Activated CD4-positive, CD25-positive, alpha-beta regulatory T cell (primary cell): Measurements from ENCODE around the gene IL4I1.

Experiments
- DNase-seq, 4 experiments: peaks; one replicate each; lab custom pipeline; 2025; lab: John Stamatoyannopoulos, UW

IL4I1 gene

GRCh38 chr19:49863935-49864320 is 32.8 kb downstream of the IL4I1 start:
- no peak for DNase-seq

- DNase-seq = no peak
Measured at GRCh38 chr19:49863254-49863934, 33.3 kb downstream of the IL4I1 start.

GRCh38 chr19:49862391-49863253 is 34.1 kb downstream of the IL4I1 start:
- no peak for DNase-seq

DNA sequence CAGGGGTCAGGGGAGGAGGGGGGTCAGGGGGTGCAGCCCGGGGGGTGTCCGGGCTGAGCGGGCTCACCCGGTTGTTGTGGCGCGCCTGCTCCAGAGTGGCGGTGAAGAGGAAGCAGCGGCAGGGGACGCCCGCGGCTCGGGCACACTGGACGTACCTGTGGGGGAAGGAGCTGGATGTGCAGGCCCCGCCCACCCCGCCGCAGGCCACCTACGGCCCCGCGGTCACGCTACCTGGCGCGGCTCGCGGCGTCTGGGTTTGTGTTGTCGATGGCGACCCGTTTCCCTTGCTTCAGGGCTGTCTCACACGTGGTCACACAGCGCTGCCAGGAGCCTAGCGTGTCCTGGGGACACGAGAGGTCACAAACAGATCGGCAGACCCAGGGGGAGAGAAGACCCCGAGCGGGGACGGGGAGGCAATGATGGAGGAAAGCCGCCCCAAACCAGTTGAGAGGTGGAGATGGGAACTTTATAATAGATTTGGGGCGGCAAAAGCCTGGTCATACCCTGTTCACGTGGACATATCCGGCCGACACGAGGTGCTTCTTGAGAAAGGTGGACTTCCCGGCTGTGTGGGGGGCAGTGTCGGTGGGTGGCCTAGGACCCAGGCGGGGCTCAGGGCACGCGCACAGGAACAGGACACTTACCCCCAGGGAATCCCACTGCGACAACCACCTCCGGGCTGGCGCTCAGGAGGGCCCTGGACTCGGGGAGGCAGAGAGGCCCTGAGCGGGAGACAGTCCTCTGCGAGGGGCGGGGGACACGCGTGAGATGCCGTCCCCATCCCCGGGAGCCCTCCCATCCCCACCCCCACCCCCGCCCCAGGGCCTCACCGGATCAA is 34.9 kb downstream of the IL4I1 start:
- DNase-seq = no peak

DNA sequence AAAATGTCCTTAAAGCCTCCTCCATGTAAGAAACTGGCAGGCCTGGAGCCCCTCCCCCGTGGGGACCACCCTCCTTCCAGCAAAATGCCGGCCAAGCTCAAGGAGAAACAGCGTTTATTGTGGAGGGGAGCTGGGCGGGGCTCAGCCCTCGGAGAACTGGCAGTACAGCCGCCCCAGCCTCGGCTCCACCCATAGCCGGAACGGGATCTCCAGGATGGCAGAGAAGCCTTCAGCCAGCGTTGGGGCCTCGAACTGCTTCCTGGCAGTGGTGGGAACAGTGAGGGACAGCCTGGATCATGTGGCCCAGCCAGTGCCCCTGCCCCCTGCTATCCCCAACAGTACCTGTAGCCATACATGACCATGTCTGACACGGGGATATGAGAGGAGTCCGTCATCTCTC is 35.6 kb downstream of the IL4I1 start:
- no peak for DNase-seq

DNA sequence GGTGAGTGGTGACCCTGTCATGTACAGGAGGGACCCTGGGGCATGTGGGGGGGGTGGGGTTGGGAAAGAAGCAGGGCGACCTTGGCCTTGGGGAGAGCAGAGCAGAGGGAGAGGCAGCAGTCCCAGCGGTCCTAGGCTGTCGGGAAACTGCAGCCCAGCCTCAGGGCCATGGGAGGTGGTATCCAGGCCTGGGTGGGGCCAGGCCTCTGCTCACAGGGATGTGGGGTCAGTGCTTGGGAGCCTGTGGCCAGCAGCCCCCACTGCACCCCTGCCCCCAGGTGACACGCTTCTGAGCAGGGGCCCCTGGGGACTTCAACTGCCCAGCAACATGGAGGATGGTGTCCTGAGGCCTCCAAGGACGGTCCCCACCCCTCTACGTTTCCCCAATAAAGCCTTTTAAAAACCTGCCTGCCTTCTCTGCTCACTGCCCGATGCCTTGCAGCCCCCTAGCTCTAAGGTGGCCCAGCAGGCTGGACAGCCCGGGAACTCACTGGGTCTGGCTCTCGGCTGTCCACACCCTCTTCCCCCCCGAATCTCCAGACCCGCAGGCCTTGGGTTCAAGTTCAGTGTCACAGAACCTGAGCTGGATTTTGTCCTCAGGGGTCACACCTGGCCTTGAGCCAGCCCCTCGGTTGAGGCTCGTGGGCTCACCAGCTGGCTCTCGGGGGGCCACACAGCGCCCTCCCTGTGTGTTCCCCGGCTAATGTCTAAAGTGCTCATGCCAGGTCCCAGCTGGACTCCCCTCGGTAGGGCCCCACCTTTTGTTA is 36.2 kb downstream of the IL4I1 start:
- no peak for DNase-seq

DNA sequence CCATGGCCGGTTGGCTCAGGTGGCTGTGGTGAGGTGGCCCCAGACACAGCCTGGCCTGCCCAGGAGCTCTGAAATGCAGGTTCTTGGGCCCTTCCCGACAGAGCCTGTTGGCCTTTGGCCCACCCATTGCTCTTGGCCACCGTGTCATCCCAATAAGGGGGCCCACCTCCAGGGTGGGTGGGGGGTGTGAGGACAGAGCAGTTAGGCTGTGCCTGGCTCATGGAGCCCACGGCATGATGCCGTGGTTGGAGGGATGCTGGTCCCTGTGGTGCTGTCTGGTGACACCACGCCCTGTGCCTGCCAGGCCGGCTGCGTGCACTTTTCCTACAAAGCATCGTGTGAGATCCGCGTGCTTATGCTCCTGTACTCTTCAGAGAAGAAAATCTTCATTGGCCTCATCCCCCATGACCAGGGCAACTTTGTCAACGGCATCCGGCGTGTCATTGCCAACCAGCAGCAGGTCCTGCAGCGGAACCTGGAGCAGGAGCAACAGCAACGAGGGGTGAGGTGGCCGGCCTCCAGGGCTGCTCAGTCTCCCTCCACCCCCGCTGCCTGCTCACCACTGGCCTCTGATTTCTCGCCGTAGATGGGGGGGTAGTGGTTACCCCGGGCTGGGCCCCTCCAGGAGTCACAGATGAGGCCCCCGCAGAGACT is 36.9 kb downstream of the IL4I1 start:
- DNase-seq = no peak

GRCh38 chr19:49858088-49858985 is 38.4 kb downstream of the IL4I1 start:
- DNase-seq = no peak

DNA sequence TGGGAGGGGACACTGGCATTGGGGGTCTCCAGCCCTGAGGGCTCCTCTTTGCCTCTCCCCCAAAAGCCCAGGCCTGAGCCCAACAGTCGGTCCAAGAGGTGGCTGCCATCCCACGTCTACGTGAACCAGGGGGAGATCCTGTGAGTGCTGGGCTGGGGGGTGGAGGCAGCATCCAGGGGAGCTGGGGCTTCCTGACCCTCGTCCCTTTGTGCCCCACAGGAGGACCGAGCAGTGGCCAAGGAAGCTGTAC is 38.9 kb downstream of the IL4I1 start:
- no peak for DNase-seq

DNA sequence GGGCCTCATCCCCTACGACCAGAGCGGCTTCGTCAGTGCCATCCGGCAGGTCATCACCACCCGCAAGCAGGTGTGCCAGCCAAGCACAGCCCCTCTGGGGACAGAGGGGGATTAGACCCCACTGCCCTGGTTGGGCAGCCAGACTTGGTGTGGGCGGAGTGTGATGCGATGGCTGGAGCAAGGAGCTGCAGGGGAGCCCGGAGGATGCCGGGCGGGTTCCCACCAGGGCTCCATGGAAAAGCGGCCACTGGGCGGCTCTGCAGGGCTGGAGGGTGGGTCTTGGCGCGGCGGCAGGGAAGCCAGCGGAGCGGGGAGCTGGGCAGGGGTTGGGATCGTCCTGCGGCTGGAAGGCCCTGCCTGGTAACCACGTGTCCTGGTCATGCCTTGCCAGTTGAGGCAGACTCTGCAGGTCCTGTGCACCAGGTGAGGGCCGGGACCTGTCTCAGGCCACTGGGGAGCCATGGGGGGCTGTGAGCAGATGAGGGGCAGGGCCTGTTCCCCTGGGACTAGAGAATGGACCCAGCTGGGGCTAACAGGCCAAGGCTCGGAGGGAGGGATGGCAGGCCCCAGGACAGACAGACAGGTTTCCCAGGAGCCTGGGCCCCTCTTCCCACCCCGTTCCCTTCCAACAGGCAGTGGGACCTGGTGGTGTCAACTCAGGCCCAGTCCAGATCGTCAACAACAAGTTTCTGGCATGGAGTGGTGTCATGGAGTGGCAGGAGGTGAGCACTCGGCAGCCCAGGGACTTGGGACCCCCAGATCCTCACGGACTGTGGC is 39.4 kb downstream of the IL4I1 start:
- DNase-seq = no peak

DNA sequence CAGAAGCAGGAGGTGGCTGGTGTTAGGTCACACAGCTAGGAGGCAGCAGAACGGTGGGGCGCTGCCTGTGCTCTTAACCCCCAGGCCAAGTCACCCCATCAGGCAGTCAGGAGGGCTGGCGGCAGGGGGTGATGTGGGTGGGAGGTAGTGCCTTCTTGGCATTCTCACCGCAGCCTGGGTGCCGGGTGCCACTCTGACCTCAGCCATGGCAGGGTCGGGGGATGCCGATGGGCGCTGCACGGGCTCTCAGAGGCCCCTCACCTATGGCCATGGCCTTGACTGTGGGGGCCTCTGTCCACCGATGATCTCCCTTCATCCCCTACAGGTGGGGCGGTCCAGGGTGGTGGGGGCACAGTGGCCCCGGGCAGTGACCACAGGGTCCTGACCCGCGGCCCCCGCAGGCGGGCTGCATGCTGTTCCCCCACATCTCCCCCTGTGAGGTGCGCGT is 40.1 kb downstream of the IL4I1 start:
- no peak for DNase-seq

DNA sequence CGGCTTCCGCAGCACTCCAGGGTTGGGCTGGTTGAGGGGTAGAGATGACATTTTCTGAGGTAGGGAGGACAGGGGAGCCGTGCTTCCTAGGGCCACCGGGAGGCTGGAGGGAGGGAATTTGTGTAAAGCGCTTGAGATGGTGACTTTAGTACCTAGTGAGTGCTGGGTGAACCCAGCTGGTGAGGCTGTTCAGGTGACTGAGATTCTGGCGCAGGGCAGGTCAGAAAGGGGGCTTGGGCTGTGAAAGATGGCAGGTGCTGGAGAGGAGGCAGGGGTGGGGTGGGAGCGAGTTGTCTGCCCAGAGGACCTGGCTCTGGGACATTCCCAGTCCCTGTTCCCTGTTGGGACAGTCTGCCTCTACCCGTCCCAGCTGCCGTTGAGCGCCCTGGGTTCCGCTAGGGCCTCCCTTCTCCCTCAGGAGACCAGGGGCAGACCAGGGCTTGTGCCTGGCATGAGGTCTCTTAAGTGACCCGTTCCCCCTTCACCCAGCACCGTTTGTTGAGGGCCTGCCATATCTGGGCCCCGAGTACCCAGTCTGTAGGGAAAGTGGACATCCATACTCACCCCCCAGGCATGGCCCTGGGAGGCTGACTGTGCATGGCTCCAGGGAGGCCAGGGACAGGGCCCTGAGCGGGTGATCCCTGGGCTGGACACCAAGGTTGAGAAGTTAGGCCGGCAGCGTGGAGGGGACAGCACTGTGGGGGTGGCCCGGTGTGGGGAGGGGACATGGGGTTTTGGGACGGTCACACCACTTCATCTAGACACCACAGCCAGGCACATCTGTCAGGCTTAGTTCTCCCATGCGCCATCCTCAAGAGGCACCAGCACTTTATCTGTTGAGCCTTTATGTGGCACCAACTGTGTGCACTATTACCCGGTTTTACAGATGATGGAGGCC is 40.8 kb downstream of the IL4I1 start:
- no peak for DNase-seq

DNA sequence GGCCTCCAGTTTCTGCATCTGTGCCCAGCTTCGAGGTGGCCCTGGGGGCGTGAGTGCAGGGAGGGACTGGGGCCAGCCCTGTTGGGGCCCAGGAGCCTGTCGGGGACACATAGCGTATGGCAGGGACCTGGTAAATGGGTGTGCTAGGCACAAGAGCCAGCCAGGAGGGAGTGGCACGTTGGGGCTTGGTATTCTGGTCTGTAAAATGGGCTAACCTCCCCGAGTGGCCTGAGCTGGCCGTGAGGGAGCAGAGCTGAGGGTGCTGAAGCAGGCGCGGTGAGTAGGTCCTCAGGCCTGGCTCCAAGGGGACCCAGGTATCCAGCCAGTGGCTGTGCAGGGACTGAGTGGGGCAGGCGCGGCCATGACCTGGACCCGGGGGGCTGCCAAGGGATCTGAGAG is 41.4 kb downstream of the IL4I1 start:
- no peak for DNase-seq

DNA sequence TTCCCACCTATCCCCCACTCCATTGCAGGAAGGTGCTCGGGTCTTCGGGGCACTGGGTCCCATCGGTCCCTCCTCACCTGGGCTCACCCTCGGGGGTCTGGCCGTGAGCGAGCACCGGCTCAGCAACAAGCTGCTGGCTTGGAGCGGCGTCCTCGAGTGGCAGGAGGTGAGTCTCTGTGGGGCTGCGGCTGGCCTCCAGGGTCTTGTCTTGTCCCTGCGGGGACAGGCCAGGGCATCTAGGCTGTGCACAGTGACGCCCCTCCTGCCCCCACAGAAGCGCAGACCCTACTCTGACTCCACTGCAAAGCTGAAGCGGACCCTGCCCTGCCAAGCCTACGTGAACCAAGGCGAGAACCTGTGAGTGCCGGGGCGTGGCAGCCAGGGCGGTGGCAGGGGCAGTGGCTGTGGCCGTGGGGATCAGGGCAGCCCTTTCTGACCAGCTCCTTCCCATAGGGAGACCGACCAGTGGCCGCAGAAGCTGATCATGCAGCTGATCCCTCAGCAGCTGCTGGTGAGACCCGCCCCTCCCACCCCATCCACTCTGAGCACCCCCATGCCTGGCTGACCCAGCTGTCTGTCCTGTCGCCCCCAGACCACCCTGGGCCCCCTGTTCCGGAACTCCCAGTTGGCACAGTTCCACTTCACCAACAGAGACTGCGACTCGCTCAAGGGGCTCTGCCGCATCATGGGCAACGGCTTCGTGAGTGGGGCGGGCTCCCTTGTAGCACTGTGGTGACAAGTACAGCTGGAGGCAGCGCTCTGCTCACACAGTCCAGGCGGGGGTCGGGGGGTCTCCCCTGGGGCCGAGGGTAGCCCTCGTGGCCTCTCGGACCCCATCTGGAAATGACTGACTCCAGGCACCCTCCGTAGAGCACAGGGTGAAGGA is 42.1 kb downstream of the IL4I1 start:
- no peak for DNase-seq

DNA sequence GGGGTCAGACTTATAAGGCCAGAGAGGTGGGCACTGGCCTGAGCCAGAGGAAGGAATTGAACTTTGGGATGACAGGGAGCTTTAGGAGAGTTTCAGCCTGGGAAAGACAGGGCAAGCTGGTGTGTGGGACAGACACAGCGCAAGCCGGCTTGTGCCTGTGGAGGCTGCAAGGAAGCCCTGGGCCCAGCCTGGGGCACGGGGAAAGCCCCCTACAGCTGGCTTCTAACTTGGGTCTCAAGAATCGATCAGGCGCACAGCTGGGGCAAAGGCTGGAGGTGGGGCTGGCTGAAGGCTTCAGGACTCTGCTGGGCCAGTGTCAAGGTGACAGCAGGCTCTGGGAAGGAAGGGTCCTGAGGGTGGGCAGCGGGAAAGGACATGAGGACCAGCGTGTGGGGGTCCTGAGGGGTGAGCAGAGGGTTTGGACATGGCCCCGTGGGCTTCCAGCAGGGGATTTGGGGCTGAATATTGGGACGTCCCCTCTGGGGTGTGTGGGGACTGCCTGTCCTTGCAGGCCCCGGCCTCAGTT is 42.8 kb downstream of the IL4I1 start:
- no peak for DNase-seq

- no peak for DNase-seq
Measured at GRCh38 chr19:49852631-49853126, 44.0 kb downstream of the IL4I1 start.
